Nephron progenitor cell (in vitro differentiated cells): ENCODE measurements around the gene TRIO.

Experiments used
- DNase-seq: peaks from one replicate; pipeline ENCODE4 v3.0.0; 2021
- H3K27ac Mint-ChIP-seq: 2 replicates; pipeline ENCODE4 v1.8.0; 2021; ENCODE audit warnings: mild to moderate bottlenecking, moderate library complexity, mixed read lengths
- H3K27me3 Mint-ChIP-seq: 2 replicates; pipeline ENCODE4 v1.8.0; 2021; ENCODE audit warnings: mild to moderate bottlenecking, low read depth, mixed read lengths; ENCODE audit not compliant: poor library complexity
- H3K36me3 Mint-ChIP-seq: 2 replicates; pipeline ENCODE4 v1.8.0; 2021; ENCODE audit warnings: low read depth, mixed read lengths
- H3K4me1 Mint-ChIP-seq: 2 replicates; pipeline ENCODE4 v1.8.0; 2021; ENCODE audit warnings: mixed read lengths
- H3K4me3 Mint-ChIP-seq: 2 replicates; pipeline ENCODE4 v1.8.0; 2021; ENCODE audit warnings: mild to moderate bottlenecking, moderate library complexity, mixed read lengths
- H3K9me3 Mint-ChIP-seq: 2 replicates; pipeline ENCODE4 v1.8.0; 2021; ENCODE audit warnings: mild to moderate bottlenecking, moderate library complexity, mixed read lengths
- CTCF ChIP-seq: fragments of 200-600 bp; sonication (generic); IDR thresholded peaks from 2 replicates; pipeline ENCODE4 v1.5.0; 2021; ENCODE audit warnings: antibody characterized with exemption

TRIO gene

GRCh38 chr5:14256756-14257393 lies 113.7 kb downstream of the TRIO start:
- DNase-seq, result no peak
- TF ChIP-seq CTCF, result no peak
- H3K4me3 Mint-ChIP-seq, result no peak overlapping the region
- peaks cover 41% of the 10 kb centered on the region for H3K36me3 Mint-ChIP-seq
- H3K9me3 Mint-ChIP-seq, result peaks cover 15% of the 10 kb centered on the region
- peaks cover 63% of the 10 kb centered on the region for H3K4me1 Mint-ChIP-seq
- no peak overlapping the region for H3K27ac Mint-ChIP-seq
- no peaks in the 10 kb centered on the region for H3K27me3 Mint-ChIP-seq

- TF ChIP-seq CTCF, result no peak
- DNase-seq, result no peak
- Mint-ChIP-seq H3K9me3 (peaks cover 15% of the 10 kb centered on the region), H3K36me3 (peaks cover 31% of the 10 kb centered on the region), H3K4me1 (peaks cover 69% of the 10 kb centered on the region), H3K4me3 (no peak overlapping the region), H3K27ac (no peak overlapping the region), H3K27me3 (no peaks in the 10 kb centered on the region)
Measured at GRCh38 chr5:14257995-14258403, 114.9 kb downstream of the TRIO start.

- no peak overlapping the region for H3K27ac Mint-ChIP-seq
- H3K4me3 Mint-ChIP-seq, result no peak overlapping the region
- H3K27me3 Mint-ChIP-seq, result no peaks in the 10 kb centered on the region
- TF ChIP-seq CTCF, result no peak
- DNase-seq, result peak; percentile 31
- H3K4me1 Mint-ChIP-seq, result peaks cover 78% of the 10 kb centered on the region
- H3K9me3 Mint-ChIP-seq, result peaks cover 15% of the 10 kb centered on the region
- peaks cover 22% of the 10 kb centered on the region for H3K36me3 Mint-ChIP-seq
Measured at GRCh38 chr5:14258840-14259239, 115.7 kb downstream of the TRIO start.

GRCh38 chr5:14260637-14261036 lies 117.5 kb downstream of the TRIO start:
- Mint-ChIP-seq H3K36me3 (peaks cover 7% of the 10 kb centered on the region), H3K4me1 (peaks cover 94% of the 10 kb centered on the region), H3K4me3 (no peak overlapping the region), H3K27ac (peak overlapping the region; percentile 85), H3K27me3 (no peaks in the 10 kb centered on the region), H3K9me3 (peaks cover 4% of the 10 kb centered on the region)
- DNase-seq, result no peak
- TF ChIP-seq CTCF, result no peak

GRCh38 chr5:14261235-14261634 lies 118.1 kb downstream of the TRIO start:
- Mint-ChIP-seq H3K27ac (peak overlapping the region; percentile 91), H3K27me3 (no peaks in the 10 kb centered on the region), H3K4me1 (peaks cover 95% of the 10 kb centered on the region), H3K4me3 (no peak overlapping the region), H3K9me3 (peaks cover under 1% of the 10 kb centered on the region), H3K36me3 (peaks cover 2% of the 10 kb centered on the region)
- no peak for TF ChIP-seq CTCF
- DNase-seq, result no peak
